Colonic mucosa (tissue), 4 donors: ENCODE data around the gene TRPC4. TPM values are rescaled to one million over a fixed set of nuclear protein-coding genes. Genes with fewer than 3 reads are reported as not detected.

Experiments
- DNase-seq: peaks from one replicate; pipeline ENCODE4 v3.0.0-alpha.2; 2020
- H3K27ac ChIP-seq: fragments of 200-600 bp; one replicate; pipeline ENCODE4 v1.8.0; 2021
- H3K27me3 ChIP-seq: fragments of 200-600 bp; one replicate; pipeline ENCODE4 v1.8.0; 2021
- H3K36me3 ChIP-seq: fragments of 200-600 bp; one replicate; pipeline ENCODE4 v1.8.0; 2021
- H3K4me1 ChIP-seq: fragments of 200-600 bp; one replicate; pipeline ENCODE4 v1.8.0; 2021; ENCODE audit warnings: mild to moderate bottlenecking
- H3K4me3 ChIP-seq: fragments of 200-600 bp; one replicate; pipeline ENCODE4 v1.8.0; 2021
- H3K9ac ChIP-seq, 2 donors: one replicate each; pipeline ENCODE4 v1.7.0; 2013; ENCODE audit warnings: control low read depth in 2 of 2, low read depth in 2 of 2, low read length in 2 of 2
- H3K9me3 ChIP-seq: fragments of 200-600 bp; one replicate; pipeline ENCODE4 v1.8.0; 2021
- intact Hi-C: fragments of 100-400 bp; cut with DNase I; formaldehyde crosslinking; loops from one replicate; pipeline ENCODE4 v1.14.1; 2022
- total RNA-seq, 2 donors: library from RNA; stranded (reverse); fragmentation: NEBNext Ultra II Directional in 1 of 2; extraction: Animal tissue kit (Norgen Biotek cat#: 25700) in 1 of 2; gene quantifications; one replicate each; pipeline ENCODE4 v1.2.1, GENCODE V29; 2021
- TF ChIP-seq, protein P1 (sequence below): fragments of 200-600 bp; IDR thresholded peaks from one replicate; pipeline ENCODE4 v1.8.0; 2022; ENCODE audit warnings: antibody characterized with exemption, mild to moderate bottlenecking
- donor health status: healthy.
- donor health status: DM: no; HTN: no; CAD: no.
- donor health status: DM: no; HTN: no; CAD: no.

Gene TRPC4
- total RNA-seq, 2 donors from 2014 or later = 0.66 TPM; not detected in 1

DNA sequence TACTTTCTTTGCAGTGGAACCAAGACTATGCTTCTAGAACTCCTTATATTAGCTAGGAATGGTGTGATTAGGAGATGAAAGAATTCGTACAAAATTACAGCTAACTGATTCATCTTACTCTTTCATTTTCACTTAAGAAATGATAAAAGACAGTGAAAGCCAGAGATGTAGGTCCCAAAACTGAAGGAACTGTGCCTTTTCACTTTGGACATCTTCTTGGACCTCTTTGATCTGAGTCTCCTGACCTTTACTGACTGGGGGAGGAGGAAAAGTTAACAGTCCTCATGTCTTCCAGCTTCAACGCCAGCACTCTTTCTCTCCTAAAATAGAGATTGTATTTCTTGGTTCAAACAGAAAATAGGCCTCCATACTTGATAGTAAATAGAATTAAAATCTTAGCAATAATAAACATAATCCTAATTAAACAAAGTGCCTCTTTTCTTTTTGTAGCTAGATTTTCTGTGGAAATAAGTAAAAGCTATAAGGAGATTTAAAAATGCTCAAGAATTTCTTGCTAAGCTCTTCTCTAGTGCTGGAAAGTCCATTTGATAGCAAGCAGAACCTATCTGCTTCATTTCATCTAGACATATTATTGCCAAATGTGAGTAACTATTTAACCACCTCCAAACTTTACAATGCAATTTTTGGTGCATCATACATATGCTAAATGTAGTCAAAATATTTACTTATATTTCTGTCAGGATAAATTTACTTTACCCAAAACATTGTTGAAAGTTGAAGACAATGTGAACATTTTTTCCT is 161.7 kb downstream of the TRPC4 start:
- Histone ChIP-seq H3K9me3 (no peaks in the 10 kb centered on the region), H3K27ac (no peak overlapping the region), H3K27me3 (no peaks in the 10 kb centered on the region), H3K4me3 (no peak overlapping the region), H3K9ac (no peak overlapping the region), H3K36me3 (no peaks in the 10 kb centered on the region), H3K4me1 (no peaks in the 10 kb centered on the region)
- TF ChIP-seq, protein P1, sequence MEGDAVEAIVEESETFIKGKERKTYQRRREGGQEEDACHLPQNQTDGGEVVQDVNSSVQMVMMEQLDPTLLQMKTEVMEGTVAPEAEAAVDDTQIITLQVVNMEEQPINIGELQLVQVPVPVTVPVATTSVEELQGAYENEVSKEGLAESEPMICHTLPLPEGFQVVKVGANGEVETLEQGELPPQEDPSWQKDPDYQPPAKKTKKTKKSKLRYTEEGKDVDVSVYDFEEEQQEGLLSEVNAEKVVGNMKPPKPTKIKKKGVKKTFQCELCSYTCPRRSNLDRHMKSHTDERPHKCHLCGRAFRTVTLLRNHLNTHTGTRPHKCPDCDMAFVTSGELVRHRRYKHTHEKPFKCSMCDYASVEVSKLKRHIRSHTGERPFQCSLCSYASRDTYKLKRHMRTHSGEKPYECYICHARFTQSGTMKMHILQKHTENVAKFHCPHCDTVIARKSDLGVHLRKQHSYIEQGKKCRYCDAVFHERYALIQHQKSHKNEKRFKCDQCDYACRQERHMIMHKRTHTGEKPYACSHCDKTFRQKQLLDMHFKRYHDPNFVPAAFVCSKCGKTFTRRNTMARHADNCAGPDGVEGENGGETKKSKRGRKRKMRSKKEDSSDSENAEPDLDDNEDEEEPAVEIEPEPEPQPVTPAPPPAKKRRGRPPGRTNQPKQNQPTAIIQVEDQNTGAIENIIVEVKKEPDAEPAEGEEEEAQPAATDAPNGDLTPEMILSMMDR = no peak
- intact Hi-C loops = no loop called here
- DNase-seq = no peak

DNA sequence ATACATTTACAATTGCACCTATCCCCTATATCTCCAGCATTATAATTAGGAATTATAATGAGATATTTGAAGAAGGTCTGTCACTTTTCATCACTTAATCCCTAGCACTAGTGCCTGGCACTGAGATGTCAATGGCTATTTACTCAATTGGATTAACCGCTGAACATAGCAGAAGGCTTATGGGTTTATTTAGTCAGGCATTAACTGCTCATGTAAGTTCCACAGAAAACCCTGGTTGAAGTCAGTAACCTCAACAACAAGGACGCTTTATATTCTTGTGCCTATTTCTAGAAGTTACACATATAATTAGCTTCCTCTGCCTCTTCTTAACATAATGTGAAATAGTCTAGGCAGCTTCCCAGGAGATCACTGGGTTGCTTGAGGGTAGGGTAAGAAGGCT is 163.5 kb downstream of the TRPC4 start:
- H3K36me3 ChIP-seq = no peaks in the 10 kb centered on the region
- no peaks in the 10 kb centered on the region for H3K4me1 ChIP-seq
- TF ChIP-seq, protein P1 = no peak
- intact Hi-C loops = no loop called here
- H3K27ac ChIP-seq = no peak overlapping the region
- H3K9ac ChIP-seq = no peak overlapping the region
- H3K4me3 ChIP-seq = no peak overlapping the region
- no peaks in the 10 kb centered on the region for H3K27me3 ChIP-seq
- no peak for DNase-seq
- no peaks in the 10 kb centered on the region for H3K9me3 ChIP-seq

DNA sequence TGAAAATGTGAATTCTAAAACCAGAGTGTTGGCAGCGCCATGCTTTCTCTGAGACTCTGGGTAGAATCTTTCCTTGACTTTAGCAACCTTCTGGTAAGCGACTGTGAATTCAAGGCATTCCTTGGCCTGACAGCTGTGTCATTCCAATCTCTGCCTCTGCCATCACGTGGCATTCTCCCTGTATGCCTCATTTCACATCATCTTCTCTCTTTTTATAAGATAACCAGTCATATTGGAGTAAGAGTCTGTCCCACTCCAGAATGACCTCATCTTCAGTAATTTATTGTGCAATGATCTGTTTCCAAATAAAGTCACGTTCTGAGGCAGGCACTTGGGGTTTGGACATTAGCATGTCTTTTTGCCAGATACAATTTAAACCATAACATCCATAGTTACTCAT is 167.6 kb downstream of the TRPC4 start:
- Histone ChIP-seq H3K27me3 (no peaks in the 10 kb centered on the region), H3K4me1 (no peaks in the 10 kb centered on the region), H3K4me3 (no peak overlapping the region), H3K27ac (no peak overlapping the region), H3K36me3 (no peaks in the 10 kb centered on the region), H3K9me3 (no peaks in the 10 kb centered on the region), H3K9ac (no peak overlapping the region)
- TF ChIP-seq, protein P1 = no peak
- no peak for DNase-seq
- intact Hi-C loops = no loop called here

DNA sequence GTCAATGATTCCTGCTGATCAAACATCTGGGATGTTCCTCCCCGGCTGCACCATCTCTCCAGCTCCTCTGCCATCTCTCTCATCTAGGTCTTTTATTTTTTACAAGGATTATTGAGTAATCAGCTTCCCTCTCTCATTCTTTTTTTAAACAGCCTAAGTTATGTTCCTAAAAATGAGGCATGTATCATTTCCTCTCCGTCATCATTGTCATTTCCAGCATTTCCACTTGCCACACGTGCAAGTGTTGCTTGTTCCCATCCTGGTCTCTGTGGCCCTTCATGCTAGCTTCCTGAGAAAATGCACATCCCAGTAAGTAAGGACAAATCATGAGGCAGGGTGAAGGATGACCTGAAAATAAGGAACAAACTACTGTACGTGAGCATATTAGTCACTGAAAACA is 168.3 kb downstream of the TRPC4 start:
- H3K4me3 ChIP-seq = no peak overlapping the region
- H3K27ac ChIP-seq = no peak overlapping the region
- DNase-seq = no peak
- intact Hi-C loops = no loop called here
- H3K9ac ChIP-seq = no peak overlapping the region
- H3K4me1 ChIP-seq = no peaks in the 10 kb centered on the region
- H3K36me3 ChIP-seq = no peaks in the 10 kb centered on the region
- TF ChIP-seq, protein P1 = no peak
- H3K27me3 ChIP-seq = no peaks in the 10 kb centered on the region
- no peaks in the 10 kb centered on the region for H3K9me3 ChIP-seq

DNA sequence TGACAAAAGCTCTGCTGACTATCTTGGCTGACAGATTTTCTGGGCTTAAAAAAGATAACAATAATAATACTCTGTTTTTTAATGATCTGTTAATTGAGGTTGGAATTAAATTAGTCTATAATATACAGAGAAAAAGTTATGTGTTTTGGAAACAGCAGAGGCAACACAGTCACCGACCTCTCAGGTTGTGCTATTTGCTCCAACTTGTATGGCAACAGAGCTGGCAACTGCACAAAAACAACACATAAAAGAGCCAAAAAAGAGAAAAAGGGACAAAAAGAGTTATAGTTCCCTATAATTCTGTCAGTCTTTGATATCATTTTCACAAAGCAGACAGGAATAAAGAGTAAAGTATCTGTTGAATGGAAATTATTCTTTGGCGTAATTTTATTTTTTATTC is 168.7 kb downstream of the TRPC4 start:
- TF ChIP-seq, protein P1 = no peak
- Histone ChIP-seq H3K4me1 (no peaks in the 10 kb centered on the region), H3K27ac (no peak overlapping the region), H3K9ac (no peak overlapping the region), H3K36me3 (no peaks in the 10 kb centered on the region), H3K4me3 (no peak overlapping the region), H3K9me3 (no peaks in the 10 kb centered on the region), H3K27me3 (no peaks in the 10 kb centered on the region)
- no peak for DNase-seq
- intact Hi-C loops = no loop called here
